ENCODE measurements around the gene CENPM.
"Not testable (repeated sequence)": the region's sequence is repeated elsewhere in the genome, so short reads cannot be mapped to it uniquely, and the experiment has no call there.

Gene CENPM

GRCh38 chr22:41951898-41952474 lies 5.0 kb upstream of the CENPM start, which contains the start of gene SMIM45:
Gene SMIM45, plus strand, starts transcription at chr22:41952150.
- no peak for TF ChIP-seq CTCF (conservative IDR thresholded peaks at IDR 0.05; ENCODE audit: low read depth, low read length)
- H3K4me3 ChIP-seq (ENCODE audit: low read depth, low read length) = no peak within 1 kb of the TSS
- DNase-seq (ENCODE audit: low read depth) = no peak

DNA sequence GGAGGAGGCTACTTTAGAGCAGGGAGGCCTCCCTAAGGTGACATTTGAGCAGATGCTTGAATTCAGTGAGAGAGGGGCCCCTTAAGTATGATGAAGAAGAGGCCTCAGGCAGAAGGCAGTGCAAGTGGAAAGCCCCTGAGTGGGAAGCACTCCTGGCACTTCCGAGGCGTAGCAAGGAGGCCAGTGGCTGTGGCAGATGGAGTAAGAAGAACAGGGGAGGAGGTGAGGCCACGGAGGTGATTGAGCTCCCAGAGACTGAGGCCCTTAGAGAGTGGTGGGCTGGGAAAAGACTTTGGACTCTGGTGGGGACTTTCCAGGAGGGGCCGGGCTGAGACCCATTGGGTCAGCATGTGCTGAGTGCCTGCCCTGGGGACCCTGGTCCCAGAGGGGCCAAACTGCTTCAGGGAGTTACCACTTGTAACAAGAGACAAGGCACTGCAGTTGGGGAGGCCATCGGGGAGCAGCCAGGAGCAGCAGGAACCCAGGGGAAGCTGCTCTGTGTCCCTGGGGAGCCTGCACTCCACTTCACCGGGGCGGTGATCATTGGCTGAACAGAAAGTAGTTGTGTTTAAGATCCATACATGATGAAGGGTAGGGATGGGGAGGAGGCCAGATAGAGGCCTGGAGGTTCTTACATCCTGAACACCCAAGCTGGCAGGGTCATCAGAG lies 2.5 kb upstream of the CENPM start:
- no peak overlapping the region for H3K4me3 ChIP-seq (ENCODE audit: low read depth, low read length)
- TF ChIP-seq CTCF (conservative IDR thresholded peaks at IDR 0.05; ENCODE audit: low read depth, low read length) = no peak
- DNase-seq (ENCODE audit: low read depth) = no peak

DNA sequence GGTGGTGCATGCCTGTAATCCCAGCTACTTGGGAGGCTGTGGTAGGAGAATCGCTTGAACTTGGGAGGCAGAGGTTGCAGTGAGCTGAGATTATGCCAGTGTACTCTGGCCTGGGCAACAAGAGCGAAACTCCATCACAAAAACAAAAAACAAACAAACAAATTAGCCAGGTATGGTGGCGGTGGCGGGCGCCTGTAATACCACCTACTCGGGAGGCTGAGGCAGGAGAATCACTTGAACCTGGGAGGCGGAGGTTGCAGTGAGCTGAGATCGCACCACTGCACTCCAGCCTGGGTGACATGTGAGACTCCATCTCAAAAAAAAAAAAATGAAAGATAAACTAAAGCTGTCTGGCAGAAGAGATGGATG lies 2.0 kb upstream of the CENPM start:
- H3K4me3 ChIP-seq (ENCODE audit: low read depth, low read length); DNase-seq (ENCODE audit: low read depth): not testable (repeated sequence)

DNA sequence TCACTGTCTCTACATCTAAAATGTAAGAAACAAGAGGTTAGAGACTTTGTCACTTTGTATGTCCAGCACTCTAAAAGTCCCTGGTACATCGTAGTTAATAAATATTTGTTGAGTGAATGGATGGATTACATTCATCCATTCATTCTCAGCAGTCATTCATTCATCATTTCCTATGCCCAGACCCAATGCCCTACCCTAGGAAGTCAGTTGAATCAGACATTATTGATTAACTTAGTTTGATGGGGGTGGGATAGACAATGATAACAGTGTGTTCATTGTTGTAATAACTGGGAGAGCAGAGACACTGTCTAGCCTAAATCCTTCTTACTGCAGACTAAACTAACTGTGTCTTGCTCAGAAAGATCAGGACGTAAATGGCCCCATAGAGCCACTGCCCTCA lies 1.2 kb upstream of the CENPM start:
- TF ChIP-seq CTCF (conservative IDR thresholded peaks at IDR 0.05; ENCODE audit: low read depth, low read length) = no peak
- DNase-seq (ENCODE audit: low read depth) = no peak
- H3K4me3 ChIP-seq (ENCODE audit: low read depth, low read length) = no peak overlapping the region

DNA sequence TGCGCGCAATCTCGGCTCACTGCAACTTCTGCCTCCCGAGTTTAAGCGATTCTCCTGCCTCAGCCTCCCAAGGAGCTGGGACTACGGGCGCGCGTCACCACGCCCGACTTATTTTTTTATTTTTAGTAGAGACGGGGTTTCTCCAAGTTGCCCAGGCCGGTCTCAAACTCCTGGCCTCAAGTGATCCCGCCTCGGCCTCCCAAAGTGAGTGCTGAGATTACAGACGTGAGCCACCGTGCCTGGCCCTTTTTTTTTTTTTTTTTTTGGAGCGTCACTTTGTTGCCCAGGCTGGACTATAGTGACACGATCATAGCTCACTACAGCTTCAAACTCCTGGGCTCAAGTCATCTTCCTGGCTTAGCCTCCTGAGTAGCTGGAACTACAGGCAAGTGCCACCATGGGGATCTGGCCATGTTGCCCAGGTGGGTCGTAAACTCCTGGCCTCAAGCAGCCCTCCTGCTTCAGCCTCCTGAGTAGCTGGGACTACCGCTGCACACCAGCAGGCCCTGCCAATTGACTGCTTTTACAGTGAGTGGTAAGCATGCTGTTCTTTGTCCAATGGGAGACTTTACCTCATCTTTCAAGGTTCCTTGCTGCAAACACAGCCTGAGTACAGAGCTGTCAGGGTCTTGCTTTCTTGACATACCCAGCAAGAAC lies 600 bp upstream of the CENPM start:
- peak overlapping the region; percentile 95 for H3K4me3 ChIP-seq (ENCODE audit: low read depth, low read length)
- no peak for TF ChIP-seq CTCF (conservative IDR thresholded peaks at IDR 0.05; ENCODE audit: low read depth, low read length)
- DNase-seq (ENCODE audit: low read depth) = no peak

- TF ChIP-seq CTCF (conservative IDR thresholded peaks at IDR 0.05; ENCODE audit: low read depth, low read length) = no peak
- no peak overlapping the region for H3K4me3 ChIP-seq (ENCODE audit: low read depth, low read length)
- no peak for DNase-seq (ENCODE audit: low read depth)
Measured at GRCh38 chr22:41943661-41944209, 3.2 kb downstream of the CENPM start.

- TF ChIP-seq CTCF (conservative IDR thresholded peaks at IDR 0.05; ENCODE audit: low read depth, low read length) = peak; percentile 92
- DNase-seq (ENCODE audit: low read depth) = peak; percentile 93
- no peak overlapping the region for H3K4me3 ChIP-seq (ENCODE audit: low read depth, low read length)
Measured at GRCh38 chr22:41940832-41941765, 5.9 kb downstream of the CENPM start.

All from choroid plexus epithelial cell (primary cell).